Spleen (tissue), 11 donors: ENCODE measurements around the gene ZDHHC11. TPM values are rescaled to one million over a fixed set of nuclear protein-coding genes. Genes with fewer than 3 reads are reported as not detected.

ENCODE experiments used
- DNase-seq: peaks from one replicate; pipeline ENCODE4 v3.0.0-alpha.2; 2020
- H3K27ac ChIP-seq, 8 donors: fragments of 200-600 bp; sonication (generic) in 7 of 8; 1 replicate in 4 of 8; 2 replicates in 4 of 8; pipeline versions ENCODE4 v1.5.0 to v1.8.0; 2016 to 2021; ENCODE audit warnings: inconsistent platforms in 4 of 8, mild to moderate bottlenecking in 4 of 8, moderate library complexity in 1 of 8
- H3K27me3 ChIP-seq, 7 donors: fragments of 200-600 bp; sonication (generic) in 6 of 7; replicated peaks in 1 of 7; 1 replicate in 4 of 7; 2 replicates in 3 of 7; pipeline versions ENCODE4 v1.5.0 to v1.8.0; 2016 to 2021; ENCODE audit warnings: inconsistent platforms in 3 of 7, mild to moderate bottlenecking in 1 of 7
- H3K36me3 ChIP-seq, 6 donors: fragments of 200-600 bp; sonication (generic) in 5 of 6; 1 replicate in 4 of 6; 2 replicates in 2 of 6; pipeline versions ENCODE4 v1.5.0 to v1.8.0; 2016 to 2021; ENCODE audit warnings: inconsistent platforms in 2 of 6
- H3K4me1 ChIP-seq, 6 donors: fragments of 200-600 bp; sonication (generic) in 5 of 6; 1 replicate in 3 of 6; 2 replicates in 3 of 6; pipeline versions ENCODE4 v1.5.0 to v1.8.0; 2016 to 2021; ENCODE audit warnings: inconsistent platforms in 3 of 6
- H3K4me3 ChIP-seq, 8 donors: fragments of 200-600 bp; sonication (generic) in 7 of 8; 1 replicate in 4 of 8; 2 replicates in 4 of 8; pipeline versions ENCODE4 v1.5.0 to v1.8.0; 2016 to 2021; ENCODE audit warnings: inconsistent platforms in 4 of 8, mild to moderate bottlenecking in 4 of 8, moderate library complexity in 2 of 8
- H3K9me3 ChIP-seq, 8 donors: fragments of 200-600 bp; sonication (generic) in 7 of 8; 1 replicate in 4 of 8; 2 replicates in 4 of 8; pipeline versions ENCODE4 v1.5.0 to v1.8.0; 2016 to 2021; ENCODE audit warnings: inconsistent platforms in 4 of 8
- POLR2A ChIP-seq, 3 donors: fragments of 450-650 bp; IDR thresholded peaks; one replicate each; pipeline ENCODE4 v1.5.1; 2017; ENCODE audit warnings: antibody characterized with exemption in 3 of 3, mild to moderate bottlenecking in 1 of 3
- POLR2AphosphoS5 ChIP-seq, 3 donors: sonication (generic); formaldehyde crosslinking; IDR thresholded peaks; one replicate each; pipeline ENCODE4 v1.5.1; 2017; ENCODE audit warnings: antibody characterized with exemption in 3 of 3
- WGBS, 5 donors: extraction: QIAGEN DNeasy Blood & Tissue Kit in 3 of 5; methylation state at CpG; one replicate each; pipeline versions ENCODE4 v1.1.5 to v1.1.7; 2013 to 2018; 5-methylcytosine and 5-hydroxymethylcytosine counted together
- intact Hi-C: fragments of 100-400 bp; cut with DNase I; formaldehyde crosslinking; loops from one replicate; pipeline ENCODE4 v1.15.0; 2023; ENCODE audit warnings: low total_unique reads
- polyA plus RNA-seq, 3 donors: library from polyadenylated mRNA; stranded (reverse); fragments of 200-250 nt; gene quantifications; one replicate each; pipeline ENCODE4 v1.2.1, GENCODE V29; 2013
- total RNA-seq, 7 donors: library from RNA; depleted of rRNA in 3 of 7; stranded (reverse); fragments of >200 nt in 3 of 7; fragmentation: NEBNext Ultra II Directional in 4 of 7; extraction: Animal tissue kit (Norgen Biotek cat#: 25700) in 4 of 7; gene quantifications; one replicate each; pipeline versions ENCODE4 v1.1.0 to v1.2.1, GENCODE V29; 2016 to 2021
- TF ChIP-seq, protein P1 (sequence below), 11 experiments: fragments of 200-600 bp in 7 of 11; fragments of 450-650 bp in 4 of 11; sonication (generic) in 4 of 11; IDR thresholded peaks in 8 of 11; conservative IDR thresholded peaks in 3 of 11; 1 replicate in 7 of 11; 2 replicates in 4 of 11; pipeline versions ENCODE4 v1.4.0 to v1.8.0; 2016 to 2021; ENCODE audit warnings: antibody characterized with exemption in 11 of 11, inconsistent platforms in 4 of 11, mild to moderate bottlenecking in 1 of 11
- donor health status: healthy with polysubstance abuse.
- donor health status: DM: no; HTN: no; CAD: no; lungs with moderate emphysema.
- donor health status: DM: no; HTN: no; CAD: no.
- donor health status: Bipolar disorder and iron deficiency.
- donor health status: healthy.
- donor health status: DM: no; HTN: no; CAD: no.
- donor health status: DM: yes; HTN: yes; CAD: no.

ZDHHC11 gene
- total and polyA plus RNA-seq, 10 donors, result 1.3 to 75.0 (median 6.4) TPM

DNA sequence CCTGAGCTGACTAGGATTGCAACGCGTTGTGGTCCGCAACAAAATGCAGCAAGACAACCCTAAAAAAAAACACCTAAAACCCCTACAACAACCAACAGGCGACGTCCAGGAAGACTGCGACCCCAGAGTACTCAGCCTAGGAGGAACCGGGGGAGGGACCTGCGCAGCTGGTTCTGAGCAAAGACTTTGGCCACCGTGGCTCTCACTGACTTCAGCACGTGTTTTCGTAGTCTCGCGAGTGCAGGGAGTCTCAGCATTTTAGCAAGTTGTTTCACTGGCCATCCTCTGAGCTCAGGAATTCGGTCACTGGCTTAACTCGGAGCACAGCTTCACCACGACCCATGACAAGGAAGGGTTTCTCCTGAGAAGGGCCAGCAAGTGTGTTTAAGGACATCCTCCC is 8.6 kb upstream of the ZDHHC11 start:
- Histone ChIP-seq H3K36me3 (peaks cover 4 to 49% (median 26%) of the 10 kb centered on the region in 6 donors), H3K9me3 (no peaks in the 10 kb centered on the region), H3K4me3 (no peak overlapping the region), H3K27ac (no peak overlapping the region), H3K4me1 (no peaks in the 10 kb centered on the region), H3K27me3 (no peaks in the 10 kb centered on the region)
- DNase-seq, result no peak
- WGBS, 5 donors, result 77 to 92% (median 84%) methylated on average over 16 of the region's 16 CpGs
- intact Hi-C loops, result no loop called here
- no peak for TF ChIP-seq POLR2A (IDR thresholded peaks at IDR 0.05)
- TF ChIP-seq, protein P1, sequence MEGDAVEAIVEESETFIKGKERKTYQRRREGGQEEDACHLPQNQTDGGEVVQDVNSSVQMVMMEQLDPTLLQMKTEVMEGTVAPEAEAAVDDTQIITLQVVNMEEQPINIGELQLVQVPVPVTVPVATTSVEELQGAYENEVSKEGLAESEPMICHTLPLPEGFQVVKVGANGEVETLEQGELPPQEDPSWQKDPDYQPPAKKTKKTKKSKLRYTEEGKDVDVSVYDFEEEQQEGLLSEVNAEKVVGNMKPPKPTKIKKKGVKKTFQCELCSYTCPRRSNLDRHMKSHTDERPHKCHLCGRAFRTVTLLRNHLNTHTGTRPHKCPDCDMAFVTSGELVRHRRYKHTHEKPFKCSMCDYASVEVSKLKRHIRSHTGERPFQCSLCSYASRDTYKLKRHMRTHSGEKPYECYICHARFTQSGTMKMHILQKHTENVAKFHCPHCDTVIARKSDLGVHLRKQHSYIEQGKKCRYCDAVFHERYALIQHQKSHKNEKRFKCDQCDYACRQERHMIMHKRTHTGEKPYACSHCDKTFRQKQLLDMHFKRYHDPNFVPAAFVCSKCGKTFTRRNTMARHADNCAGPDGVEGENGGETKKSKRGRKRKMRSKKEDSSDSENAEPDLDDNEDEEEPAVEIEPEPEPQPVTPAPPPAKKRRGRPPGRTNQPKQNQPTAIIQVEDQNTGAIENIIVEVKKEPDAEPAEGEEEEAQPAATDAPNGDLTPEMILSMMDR (IDR thresholded peaks at IDR 0.05 in 8 of 11, conservative IDR thresholded peaks at IDR 0.05 in 3 of 11), result no peak

DNA sequence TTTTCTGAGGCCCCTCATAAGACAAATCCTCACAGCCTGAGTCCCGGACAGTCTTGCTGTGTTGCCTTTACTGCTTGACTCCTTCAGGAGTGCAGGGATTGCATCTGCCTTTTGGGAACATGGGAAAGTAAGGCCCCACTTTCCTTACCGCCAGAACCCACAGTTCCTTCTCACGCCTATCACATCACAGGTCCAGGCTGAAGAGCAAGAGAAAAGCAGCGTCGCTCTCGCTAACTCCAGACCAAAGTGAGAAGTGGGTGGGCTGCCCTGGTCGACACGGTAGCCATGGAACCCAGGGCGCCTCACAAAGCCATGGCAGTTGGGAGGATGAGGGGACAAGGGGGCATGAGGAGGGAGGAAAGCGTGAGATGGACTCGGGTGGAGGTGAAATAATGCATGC is 7.9 kb upstream of the ZDHHC11 start:
- Histone ChIP-seq H3K27ac (no peak overlapping the region), H3K36me3 (peaks cover 4 to 42% (median 20%) of the 10 kb centered on the region in 6 donors), H3K4me1 (no peaks in the 10 kb centered on the region), H3K27me3 (no peaks in the 10 kb centered on the region), H3K9me3 (no peaks in the 10 kb centered on the region), H3K4me3 (no peak overlapping the region)
- TF ChIP-seq POLR2A (IDR thresholded peaks at IDR 0.05), result no peak
- TF ChIP-seq, protein P1 (IDR thresholded peaks at IDR 0.05 in 8 of 11, conservative IDR thresholded peaks at IDR 0.05 in 3 of 11), result no peak
- no peak for TF ChIP-seq POLR2AphosphoS5 (IDR thresholded peaks at IDR 0.05)
- 89 to 95% (median 92%) methylated on average over 11 of the region's 11 CpGs for WGBS, 5 donors
- intact Hi-C loops, result no loop called here
- no peak for DNase-seq

DNA sequence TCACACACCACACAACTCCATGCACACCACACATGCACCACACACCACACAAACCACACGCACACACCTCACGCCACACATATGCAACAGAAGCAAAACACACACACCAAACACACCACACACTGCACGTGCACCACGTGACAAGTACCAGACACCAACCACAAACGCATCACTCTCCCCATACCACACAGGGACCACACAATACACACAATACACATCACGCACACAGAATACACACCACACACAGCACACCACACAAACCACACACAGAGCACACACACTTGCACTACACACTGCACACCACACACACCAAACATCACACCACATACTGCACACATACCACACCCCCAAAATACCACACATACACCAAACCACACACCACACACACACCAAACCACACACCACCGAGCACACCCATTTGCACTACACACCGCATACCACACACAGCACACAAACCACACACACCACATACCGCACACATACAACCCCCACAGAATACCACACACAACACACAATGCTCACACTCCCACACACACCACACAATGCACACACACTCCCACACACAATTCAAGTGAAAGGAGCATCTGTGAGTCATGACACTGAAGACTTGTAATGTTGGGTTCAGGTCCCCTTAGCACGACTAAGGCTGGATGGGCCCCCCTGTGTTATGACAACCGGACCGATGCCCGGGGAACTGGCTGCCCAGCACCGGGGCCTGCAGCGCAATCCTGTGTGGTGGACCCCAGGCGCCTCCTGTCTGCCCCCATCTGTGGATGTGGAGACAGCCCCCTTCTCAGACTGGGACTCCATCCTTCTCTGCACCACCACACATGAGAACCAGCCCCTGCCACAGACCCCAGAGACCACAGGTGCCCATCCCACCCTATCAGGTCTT is 6.0 kb upstream of the ZDHHC11 start:
- peaks cover 0 to 15% (median 0%) of the 10 kb centered on the region in 7 donors for H3K27me3 ChIP-seq
- intact Hi-C loops, result no loop called here
- peak; percentile 56 for DNase-seq
- 79 to 87% (median 87%) methylated on average over 12 to 16 of the region's 16 CpGs for WGBS, 5 donors
- peaks cover 0 to 23% (median 4%) of the 10 kb centered on the region in 6 donors for H3K36me3 ChIP-seq
- no peaks in the 10 kb centered on the region for H3K9me3 ChIP-seq
- no peak overlapping the region for H3K4me3 ChIP-seq
- TF ChIP-seq POLR2AphosphoS5 (IDR thresholded peaks at IDR 0.05) (no peak), POLR2A (IDR thresholded peaks at IDR 0.05) (no peak)
- TF ChIP-seq, protein P1 (IDR thresholded peaks at IDR 0.05 in 8 of 11, conservative IDR thresholded peaks at IDR 0.05 in 3 of 11), result no peak
- no peak overlapping the region for H3K27ac ChIP-seq
- no peaks in the 10 kb centered on the region for H3K4me1 ChIP-seq

GRCh38 chr5:855771-856530 is 5.2 kb upstream of the ZDHHC11 start:
- no peak overlapping the region for H3K27ac ChIP-seq
- TF ChIP-seq, protein P1 (IDR thresholded peaks at IDR 0.05 in 8 of 11, conservative IDR thresholded peaks at IDR 0.05 in 3 of 11), result no peak
- TF ChIP-seq POLR2AphosphoS5 (IDR thresholded peaks at IDR 0.05), result peak in 1 of 3 donors; percentile 15
- intact Hi-C loops, result no loop called here
- H3K36me3 ChIP-seq, result peaks cover 0 to 20% (median 4%) of the 10 kb centered on the region in 6 donors
- peaks cover 0 to 23% (median 0%) of the 10 kb centered on the region in 7 donors for H3K27me3 ChIP-seq
- no peaks in the 10 kb centered on the region for H3K4me1 ChIP-seq
- H3K4me3 ChIP-seq, result no peak overlapping the region
- WGBS, 5 donors, result 66 to 76% (median 72%) methylated on average over 20 to 21 of the region's 21 CpGs
- no peaks in the 10 kb centered on the region for H3K9me3 ChIP-seq
- DNase-seq, result peak; percentile 57
